Prostate gland (tissue), 2 donors: ENCODE data around the gene MARCHF3. TPM values are rescaled to one million over a fixed set of nuclear protein-coding genes. Genes with fewer than 3 reads are reported as not detected.

Experiments used
- DNase-seq: peaks from one replicate; pipeline ENCODE4 v3.0.0-alpha.2; 2019; ENCODE audit warnings: low spot score
- H3K27ac ChIP-seq, 2 donors: fragments of 200-600 bp; sonication (generic); 2 replicates each; pipeline ENCODE4 v1.5.1; 2017 to 2019
- H3K27me3 ChIP-seq: fragments of 200-600 bp; sonication (generic); replicated peaks from 2 replicates; pipeline ENCODE4 v1.5.1; 2019; ENCODE audit not compliant: insufficient read depth
- H3K36me3 ChIP-seq, 2 donors: fragments of 200-600 bp; sonication (generic); 1 replicate in 1 of 2; 2 replicates in 1 of 2; pipeline versions ENCODE4 v1.5.1 to v1.8.1; 2017 to 2019
- H3K4me1 ChIP-seq: fragments of 200-600 bp; sonication (generic); replicated peaks from 2 replicates; pipeline ENCODE4 v1.5.1; 2019
- H3K4me3 ChIP-seq, 2 donors: fragments of 200-600 bp; sonication (generic); 2 replicates each; pipeline ENCODE4 v1.5.1; 2017 to 2019
- H3K9me3 ChIP-seq: fragments of 200-600 bp; sonication (generic); 2 replicates; pipeline ENCODE4 v1.5.1; 2017
- POLR2A ChIP-seq: fragments of 450-650 bp; IDR thresholded peaks from one replicate; pipeline ENCODE4 v1.6.1; 2016; ENCODE audit warnings: antibody characterized with exemption, mild to moderate bottlenecking
- POLR2AphosphoS5 ChIP-seq: sonication (generic); formaldehyde crosslinking; IDR thresholded peaks from one replicate; pipeline ENCODE4 v1.6.1; 2017; ENCODE audit warnings: antibody characterized with exemption
- WGBS: methylation state at CpG from one replicate; pipeline ENCODE4 v1.1.5; 2018; 5-methylcytosine and 5-hydroxymethylcytosine counted together
- intact Hi-C: fragments of 100-400 bp; cut with DNase I; formaldehyde crosslinking; loops from one replicate; pipeline ENCODE4 v1.14.2; 2022
- total RNA-seq, 2 donors: library from RNA; depleted of rRNA; stranded (reverse); fragments of >200 nt; gene quantifications; one replicate each; pipeline ENCODE4 v1.1.0, GENCODE V29; 2016
- TF ChIP-seq, protein P1 (sequence below), 4 experiments: fragments of 200-600 bp in 2 of 4; fragments of 450-650 bp in 2 of 4; sonication (generic) in 2 of 4; IDR thresholded peaks; 1 replicate in 3 of 4; 2 replicates in 1 of 4; pipeline ENCODE4 v1.5.1; 2016 to 2019; ENCODE audit warnings: antibody characterized with exemption in 4 of 4, mild to moderate bottlenecking in 2 of 4, moderate library complexity in 2 of 4

Gene MARCHF3
- total RNA-seq, 2 donors from 2014 or later = 1.2 to 21.1 TPM

DNA sequence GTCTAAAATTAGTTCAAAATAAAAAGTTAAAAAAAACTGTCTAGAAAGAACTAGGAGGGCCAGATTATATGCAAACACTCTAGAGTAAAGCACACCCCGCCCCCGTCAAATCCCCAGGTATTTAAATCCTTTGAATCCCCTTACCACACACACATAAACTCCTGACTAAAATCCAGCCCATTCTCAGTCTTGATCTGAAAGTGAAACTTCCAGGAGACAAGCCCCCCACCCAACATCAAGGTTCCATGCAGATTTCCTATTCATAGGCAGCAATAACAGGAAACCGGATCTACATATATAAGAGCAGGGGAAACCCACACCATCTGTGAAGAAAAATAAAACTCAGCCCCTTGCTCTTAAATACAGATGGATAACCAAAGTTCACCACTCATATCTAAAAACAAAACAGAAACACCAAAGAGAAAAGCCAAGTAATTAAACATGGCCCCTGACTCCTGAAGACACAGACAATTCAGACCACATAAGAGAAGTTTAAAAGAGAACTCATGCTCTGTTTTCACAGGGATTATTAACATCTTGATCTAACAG lies 42.3 kb downstream of the MARCHF3 start:
- intact Hi-C loops = no loop called here
- 92% methylated on average over 3 of the region's 3 CpGs for WGBS

DNA sequence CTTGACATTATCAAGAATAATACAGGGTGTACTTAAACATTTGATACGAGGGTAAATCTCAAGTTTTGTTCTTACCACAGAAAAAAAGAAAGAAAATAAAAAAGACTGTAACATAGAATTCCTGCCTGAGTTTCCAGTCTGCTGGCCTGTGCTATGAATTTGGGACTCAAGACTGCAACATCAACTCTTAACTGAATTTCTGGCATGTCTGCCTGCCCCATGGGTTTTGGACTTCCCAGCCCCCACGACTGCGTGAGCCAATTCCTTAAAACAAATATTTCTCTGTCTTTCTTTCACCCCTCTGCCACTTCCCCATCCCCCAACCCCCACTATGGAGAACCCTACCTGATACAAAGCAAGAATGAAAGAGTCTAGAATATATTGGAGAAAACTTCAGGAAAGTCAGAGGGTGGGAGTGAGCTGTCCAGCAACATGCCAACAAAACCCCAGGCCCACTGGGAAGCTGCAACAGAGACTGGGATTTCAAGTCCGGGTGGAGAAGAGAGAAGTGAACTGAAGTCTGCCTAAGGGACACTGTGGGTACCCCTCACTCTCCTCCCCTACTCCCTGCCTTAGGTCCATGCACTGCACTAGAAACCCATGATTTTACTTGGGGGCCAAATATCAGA lies 43.0 kb downstream of the MARCHF3 start:
- no peak for DNase-seq
- Histone ChIP-seq H3K4me3 (no peak overlapping the region), H3K27ac (no peak overlapping the region), H3K9me3 (no peaks in the 10 kb centered on the region), H3K4me1 (no peaks in the 10 kb centered on the region), H3K27me3 (no peaks in the 10 kb centered on the region), H3K36me3 (no peaks in the 10 kb centered on the region)
- WGBS = 76% methylated on average over 4 of the region's 4 CpGs
- TF ChIP-seq POLR2AphosphoS5 (no peak), POLR2A (no peak)
- TF ChIP-seq, protein P1, sequence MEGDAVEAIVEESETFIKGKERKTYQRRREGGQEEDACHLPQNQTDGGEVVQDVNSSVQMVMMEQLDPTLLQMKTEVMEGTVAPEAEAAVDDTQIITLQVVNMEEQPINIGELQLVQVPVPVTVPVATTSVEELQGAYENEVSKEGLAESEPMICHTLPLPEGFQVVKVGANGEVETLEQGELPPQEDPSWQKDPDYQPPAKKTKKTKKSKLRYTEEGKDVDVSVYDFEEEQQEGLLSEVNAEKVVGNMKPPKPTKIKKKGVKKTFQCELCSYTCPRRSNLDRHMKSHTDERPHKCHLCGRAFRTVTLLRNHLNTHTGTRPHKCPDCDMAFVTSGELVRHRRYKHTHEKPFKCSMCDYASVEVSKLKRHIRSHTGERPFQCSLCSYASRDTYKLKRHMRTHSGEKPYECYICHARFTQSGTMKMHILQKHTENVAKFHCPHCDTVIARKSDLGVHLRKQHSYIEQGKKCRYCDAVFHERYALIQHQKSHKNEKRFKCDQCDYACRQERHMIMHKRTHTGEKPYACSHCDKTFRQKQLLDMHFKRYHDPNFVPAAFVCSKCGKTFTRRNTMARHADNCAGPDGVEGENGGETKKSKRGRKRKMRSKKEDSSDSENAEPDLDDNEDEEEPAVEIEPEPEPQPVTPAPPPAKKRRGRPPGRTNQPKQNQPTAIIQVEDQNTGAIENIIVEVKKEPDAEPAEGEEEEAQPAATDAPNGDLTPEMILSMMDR (IDR thresholded peaks at IDR 0.05) = no peak
- intact Hi-C loops = no loop called here

More for the DNA sequence above, 42.3 kb downstream of the MARCHF3 start:
- no peak for TF ChIP-seq POLR2A
- H3K27ac ChIP-seq = no peak overlapping the region
- no peaks in the 10 kb centered on the region for H3K9me3 ChIP-seq
- no peak overlapping the region for H3K4me3 ChIP-seq
- H3K4me1 ChIP-seq = no peaks in the 10 kb centered on the region
- H3K27me3 ChIP-seq = no peaks in the 10 kb centered on the region
- no peak for DNase-seq
- H3K36me3 ChIP-seq = no peaks in the 10 kb centered on the region

DNA sequence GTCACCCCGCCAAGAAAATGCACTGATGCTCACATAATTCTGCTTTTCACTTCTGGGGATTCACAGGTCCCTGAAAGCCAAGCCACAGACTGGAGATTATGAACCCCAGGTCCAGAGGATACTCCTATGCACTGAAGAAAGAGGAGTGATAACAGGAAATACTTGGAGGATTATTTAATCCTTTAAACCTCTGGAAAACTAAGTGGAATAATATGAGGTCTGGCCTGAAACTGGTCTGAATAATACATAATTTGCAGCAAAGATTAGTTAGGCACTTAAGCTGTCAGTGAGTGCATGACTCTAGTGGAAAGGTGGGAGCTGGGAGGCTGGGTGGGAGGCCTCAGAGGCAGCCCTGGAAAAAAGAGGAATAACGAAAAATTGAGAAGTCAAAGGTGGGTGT lies 45.7 kb downstream of the MARCHF3 start:
- no peak for DNase-seq
- intact Hi-C loops = no loop called here
- no peaks in the 10 kb centered on the region for H3K36me3 ChIP-seq
- no peaks in the 10 kb centered on the region for H3K4me1 ChIP-seq
- no peaks in the 10 kb centered on the region for H3K27me3 ChIP-seq
- H3K27ac ChIP-seq = no peak overlapping the region
- H3K9me3 ChIP-seq = no peaks in the 10 kb centered on the region
- H3K4me3 ChIP-seq = no peak overlapping the region
- WGBS = 97% methylated on average over 2 of the region's 2 CpGs
- TF ChIP-seq, protein P1 (IDR thresholded peaks at IDR 0.05) = no peak
- TF ChIP-seq POLR2AphosphoS5 (no peak), POLR2A (no peak)

DNA sequence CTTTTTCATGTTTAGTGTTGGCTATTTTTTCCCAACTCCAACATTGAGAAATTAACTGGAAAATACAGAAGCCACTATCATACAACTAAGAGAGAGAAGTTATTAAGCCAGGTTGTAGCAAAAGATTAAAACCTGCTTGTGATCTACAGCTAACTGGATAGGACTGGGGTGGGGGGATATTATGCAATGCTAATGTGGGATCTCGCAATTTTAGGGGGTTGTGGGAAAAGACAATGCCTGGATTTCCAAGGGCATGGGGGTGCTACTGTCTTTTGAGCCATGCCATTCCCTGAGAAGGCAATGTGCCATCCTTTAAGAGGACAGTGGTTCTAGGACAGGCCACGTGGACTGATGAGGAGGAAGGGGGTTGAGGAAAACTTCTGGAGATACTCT lies 46.5 kb downstream of the MARCHF3 start:
- no peaks in the 10 kb centered on the region for H3K36me3 ChIP-seq
- no peaks in the 10 kb centered on the region for H3K27me3 ChIP-seq
- WGBS = 92% methylated on average over 2 of the region's 2 CpGs
- DNase-seq = no peak
- H3K4me1 ChIP-seq = no peaks in the 10 kb centered on the region
- H3K27ac ChIP-seq = no peak overlapping the region
- TF ChIP-seq POLR2AphosphoS5 (no peak), POLR2A (no peak)
- TF ChIP-seq, protein P1 (IDR thresholded peaks at IDR 0.05) = no peak
- intact Hi-C loops = no loop called here
- H3K9me3 ChIP-seq = no peaks in the 10 kb centered on the region
- no peak overlapping the region for H3K4me3 ChIP-seq

DNA sequence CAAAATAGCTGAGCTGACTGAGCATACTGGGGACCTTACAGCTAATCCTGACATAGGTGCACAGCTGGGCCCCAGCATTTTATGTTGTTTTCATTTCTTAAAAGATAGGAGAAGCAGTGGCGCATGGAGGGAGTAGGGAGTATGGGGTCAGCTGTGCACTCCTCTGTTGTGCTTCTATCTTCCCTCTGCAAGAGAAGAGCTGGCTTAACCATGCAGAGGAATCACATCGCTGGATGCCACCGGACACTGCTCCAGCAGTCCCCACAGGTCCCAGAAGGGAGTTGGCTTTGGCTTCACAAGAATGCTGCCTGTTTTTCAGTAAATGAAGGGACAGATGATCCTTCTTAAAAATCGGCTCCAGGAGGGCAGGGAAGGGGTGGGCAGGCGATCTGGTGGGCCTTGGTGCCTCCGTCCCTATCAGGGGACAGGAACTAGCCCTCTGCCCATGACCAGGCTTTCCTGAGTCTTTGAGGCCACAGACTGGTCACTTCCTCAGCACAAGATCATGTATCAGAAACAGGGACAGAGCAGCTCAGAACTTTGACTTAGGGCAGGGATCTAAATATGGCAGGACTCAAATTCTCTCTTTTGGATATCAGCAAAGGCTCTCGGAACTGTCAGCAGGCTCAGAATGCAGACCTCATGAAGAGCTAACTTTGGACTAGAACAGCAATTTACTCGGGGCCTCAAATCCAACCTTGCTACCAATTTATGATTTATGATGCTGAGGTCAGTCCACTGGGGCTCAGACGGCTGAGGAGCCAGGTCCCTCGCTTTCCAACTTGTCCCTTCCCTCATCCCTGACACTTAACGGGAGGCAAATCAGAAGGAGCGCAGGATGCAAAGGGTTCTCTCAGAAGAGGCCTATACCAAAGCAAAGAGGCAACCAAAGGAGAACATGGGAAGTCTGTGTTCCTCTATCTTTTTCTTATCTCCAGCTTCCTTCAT lies 47.2 kb downstream of the MARCHF3 start:
- TF ChIP-seq, protein P1 (IDR thresholded peaks at IDR 0.05) = no peak
- TF ChIP-seq POLR2AphosphoS5 = no peak
- DNase-seq = no peak
- no peaks in the 10 kb centered on the region for H3K36me3 ChIP-seq
- WGBS = 86% methylated on average over 12 of the region's 12 CpGs
- no peaks in the 10 kb centered on the region for H3K9me3 ChIP-seq
- H3K27ac ChIP-seq = no peak overlapping the region
- no peak overlapping the region for H3K4me3 ChIP-seq
- intact Hi-C loops = no loop called here
- no peaks in the 10 kb centered on the region for H3K4me1 ChIP-seq
- H3K27me3 ChIP-seq = no peaks in the 10 kb centered on the region
